ENCODE data around the gene ARHGAP45.
"Not testable (repeated sequence)": the region's sequence is repeated elsewhere in the genome, so short reads cannot be mapped to it uniquely, and the experiment has no call there.

The ARHGAP45 gene

GRCh38 chr19:1118999-1119398 is 52.0 kb downstream of the ARHGAP45 start:
- DNase-seq (ENCODE audit: low spot score) = no peak

DNA sequence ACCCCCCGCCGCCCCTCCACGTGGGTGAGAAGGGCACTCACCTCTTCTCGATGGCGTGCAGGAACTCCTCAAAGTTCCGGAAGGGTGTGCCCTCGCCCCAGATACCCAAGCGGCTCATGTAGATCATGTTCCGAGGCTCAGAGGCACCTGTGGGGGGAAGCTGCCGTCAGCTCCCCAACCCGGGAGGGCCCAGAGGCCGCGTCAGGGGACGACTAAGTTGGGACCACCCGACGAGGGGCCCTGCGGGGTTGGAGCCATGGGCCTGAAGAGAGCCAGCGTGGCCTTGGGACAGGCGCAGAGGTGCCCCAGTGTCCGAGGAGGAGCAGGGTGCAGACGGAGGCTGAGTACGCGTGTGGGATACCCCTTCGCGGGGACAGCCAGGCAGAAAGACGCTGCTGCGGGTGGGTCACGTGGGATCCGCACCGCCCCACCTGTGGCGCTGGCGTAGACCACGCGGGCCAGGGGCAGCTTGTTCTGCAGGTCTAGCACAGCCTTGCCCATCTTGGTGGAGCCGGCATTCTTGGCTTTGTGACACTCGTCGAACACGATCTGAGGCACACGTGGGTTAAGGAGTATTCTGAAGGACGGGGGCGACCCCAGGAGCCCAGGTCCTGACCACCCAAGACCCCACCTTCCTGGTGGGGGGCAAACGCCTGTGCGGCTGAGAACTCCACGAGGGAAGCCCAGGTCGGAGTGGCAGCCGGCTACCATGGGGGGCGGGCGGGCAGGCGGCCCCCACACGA is 52.7 kb downstream of the ARHGAP45 start:
- no peak for DNase-seq (ENCODE audit: low spot score)

- no peak for DNase-seq (ENCODE audit: low spot score)
These were observed 54.4 kb downstream of the ARHGAP45 start for GRCh38 chr19:1121395-1121794.

DNA sequence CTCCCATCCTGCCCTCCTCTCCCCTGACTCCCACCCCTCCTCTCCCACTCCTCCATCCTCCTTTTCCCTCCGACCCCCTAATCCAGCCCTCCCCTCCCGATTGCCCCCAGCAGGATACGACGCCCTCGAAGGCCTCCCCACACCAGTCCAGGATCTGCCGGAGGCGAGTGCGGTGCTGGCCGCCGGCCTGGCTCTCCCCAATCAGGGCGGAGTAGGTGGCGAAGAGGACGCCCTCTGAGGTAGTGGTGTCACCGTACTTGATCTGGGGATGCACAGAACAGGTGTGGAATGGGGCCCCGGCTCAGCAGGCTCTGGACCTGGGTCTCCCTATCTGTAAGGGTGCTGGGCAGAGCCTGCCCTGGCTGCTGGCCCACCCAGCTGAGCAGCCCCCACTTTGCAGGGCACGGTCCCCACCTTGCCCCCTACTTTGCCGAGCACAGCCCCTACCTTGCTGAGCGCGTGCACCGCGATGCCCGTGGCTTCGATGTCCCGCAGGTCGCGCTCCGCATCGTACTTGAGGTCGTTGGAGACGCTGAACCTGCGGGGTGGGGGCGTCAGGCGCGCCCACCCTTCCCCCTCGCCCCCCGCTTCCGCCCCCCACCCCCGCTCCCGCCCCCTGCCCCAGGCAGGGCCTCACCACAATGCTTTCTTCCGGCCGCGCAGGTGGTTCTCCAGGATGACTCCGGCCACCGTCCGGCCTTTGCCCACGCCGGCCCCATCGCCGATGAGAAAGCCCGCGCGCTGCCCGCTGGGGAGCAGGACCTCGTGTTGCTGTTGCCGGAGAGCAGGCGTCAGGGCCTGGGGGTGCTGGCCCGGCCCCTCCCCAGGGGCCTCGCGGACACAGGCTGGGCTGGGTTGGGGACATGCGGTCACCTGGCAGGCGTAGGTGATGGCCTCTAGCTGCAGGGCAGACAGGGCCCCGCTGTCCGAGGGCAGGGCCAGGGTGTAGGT is 55.3 kb downstream of the ARHGAP45 start:
- DNase-seq (ENCODE audit: low spot score) = no peak

DNA sequence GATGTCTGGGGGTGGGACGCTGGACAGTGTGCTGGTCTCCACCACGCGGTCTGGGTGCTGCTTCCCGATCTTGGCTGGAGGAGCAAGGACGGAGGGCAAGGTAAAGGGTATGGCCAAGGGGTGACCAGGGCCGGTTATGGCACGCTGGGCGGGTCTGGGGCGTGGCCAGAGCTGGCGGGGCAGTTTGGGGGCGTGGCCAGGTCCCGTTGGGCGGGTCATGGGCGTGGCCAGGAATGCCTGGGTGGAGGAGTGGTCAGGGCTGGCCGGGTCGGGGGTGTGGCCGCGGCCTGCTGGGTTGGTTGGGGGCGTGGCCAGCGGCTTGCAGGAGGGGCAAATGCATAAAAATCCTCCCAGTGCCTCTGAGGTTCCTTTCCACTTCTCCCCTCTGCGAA is 56.0 kb downstream of the ARHGAP45 start:
- peak; percentile 74 for DNase-seq (ENCODE audit: low spot score)

GRCh38 chr19:1123381-1123780 is 56.4 kb downstream of the ARHGAP45 start:
- no peak for DNase-seq (ENCODE audit: low spot score)

DNA sequence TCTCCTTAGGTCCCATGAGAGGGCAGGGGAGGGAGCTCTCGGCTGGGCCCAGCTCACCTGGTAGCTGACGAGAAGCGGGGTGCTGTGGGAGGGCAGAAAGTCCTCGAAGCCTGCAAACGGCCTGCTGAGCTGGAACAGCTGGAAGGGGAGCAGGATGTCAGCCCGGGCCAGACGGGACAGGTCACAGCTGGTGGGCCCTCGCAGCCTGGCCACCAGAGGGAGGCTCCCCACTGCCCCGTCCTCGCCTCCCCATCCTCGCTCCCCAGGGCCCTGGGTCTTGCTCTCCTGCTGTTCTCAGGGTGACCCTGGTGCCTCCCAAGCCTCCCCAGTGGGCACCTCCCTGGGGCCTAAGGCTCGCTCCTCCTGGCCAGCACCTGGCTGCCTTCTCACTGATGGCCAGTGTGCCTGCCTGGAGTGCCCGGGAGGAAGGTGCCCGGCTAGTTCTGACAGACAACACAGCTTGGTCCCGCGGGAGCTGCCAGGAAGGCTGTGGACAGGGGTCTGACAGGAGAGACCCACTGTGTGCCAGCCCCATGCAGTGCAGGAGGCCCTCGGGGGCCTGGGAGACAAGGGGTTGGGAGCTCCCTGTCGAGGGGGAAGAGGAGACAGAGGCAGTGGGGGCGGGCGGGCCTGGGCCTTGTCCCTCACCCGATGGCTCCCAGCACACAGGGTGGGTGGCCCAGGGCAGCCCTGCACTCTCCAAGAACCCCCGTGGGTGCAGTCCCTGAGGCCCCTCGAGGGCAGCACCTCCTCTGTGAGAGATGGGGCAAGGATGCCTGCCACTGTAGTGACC is 57.1 kb downstream of the ARHGAP45 start:
- no peak for DNase-seq (ENCODE audit: low spot score)

DNA sequence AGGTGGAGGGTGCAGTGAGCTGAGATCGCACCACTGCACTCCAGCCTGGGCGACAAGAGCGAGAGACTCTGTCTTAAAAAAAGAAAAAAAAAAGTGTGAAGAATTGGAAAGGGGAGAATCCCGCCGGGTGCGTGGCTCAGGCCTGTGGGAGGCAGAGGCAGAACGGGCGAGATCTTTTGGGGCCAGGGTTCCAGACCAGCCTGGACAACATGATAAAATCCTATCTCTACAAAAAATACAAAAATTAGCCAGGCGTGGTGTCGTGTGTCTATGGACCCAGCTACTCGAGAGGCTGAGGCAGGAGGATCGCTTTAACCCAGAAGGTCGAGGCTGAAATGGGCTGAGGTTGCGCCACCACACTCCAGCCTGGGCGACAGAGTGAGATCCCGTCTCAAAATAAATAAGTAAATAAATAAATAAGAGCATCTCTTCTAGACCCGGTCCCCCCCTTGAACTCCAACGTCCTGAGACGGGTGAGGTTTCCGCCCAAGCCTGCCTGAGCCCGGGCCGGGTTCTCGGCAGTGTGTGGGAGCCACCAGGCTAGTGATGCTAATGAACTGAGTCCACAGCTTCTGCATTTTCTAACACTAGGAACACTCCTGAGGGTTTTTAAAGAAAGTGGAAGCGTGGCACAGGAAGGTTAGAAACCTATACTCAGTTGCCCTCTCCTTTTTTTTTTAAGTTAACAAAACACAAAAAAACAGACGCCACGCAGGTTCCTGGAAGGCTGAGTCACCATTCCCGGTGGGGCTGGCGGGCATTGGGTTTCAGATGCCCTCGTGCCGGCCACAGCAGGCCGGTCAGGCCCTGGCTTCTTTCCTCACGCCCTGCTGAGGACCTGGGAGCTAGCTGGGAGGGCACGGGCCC is 58.9 kb downstream of the ARHGAP45 start:
- no peak for DNase-seq (ENCODE audit: low spot score)

DNA sequence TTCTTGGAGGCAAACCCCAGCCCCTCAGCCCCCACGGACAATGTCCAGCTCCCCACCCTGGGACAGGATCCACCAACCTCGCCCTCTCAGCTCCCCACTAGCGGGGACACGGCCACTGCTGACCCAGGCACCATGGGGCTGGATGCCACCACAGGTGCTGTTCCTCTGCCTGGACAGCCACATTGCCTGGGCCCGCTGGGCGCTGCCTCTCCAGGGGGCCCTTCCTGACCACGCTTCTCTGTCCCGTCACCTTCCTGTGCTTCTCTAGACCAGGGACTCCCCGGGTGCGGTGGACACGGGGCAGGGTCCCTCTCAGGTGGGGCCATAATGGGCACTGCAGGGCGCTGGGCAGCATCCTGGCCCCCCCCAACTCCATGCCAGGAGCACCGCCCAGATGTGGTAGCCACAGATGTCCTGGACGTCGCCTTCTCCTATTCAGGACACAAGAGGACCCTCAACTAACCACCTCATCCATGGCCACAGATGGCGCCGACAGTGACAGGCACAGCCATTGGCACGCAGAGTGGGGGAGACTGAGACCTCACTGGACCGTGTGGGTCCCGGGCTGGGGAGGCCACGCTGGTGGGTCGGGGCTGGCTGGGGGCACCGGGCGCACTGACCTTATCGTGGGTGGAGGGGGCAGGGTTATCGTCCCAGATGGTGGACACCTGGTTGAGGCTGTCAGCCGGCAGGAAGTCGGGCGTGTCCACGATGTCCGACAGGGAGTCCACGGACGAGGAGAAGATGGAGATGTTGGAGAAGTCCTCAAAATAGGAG is 60.2 kb downstream of the ARHGAP45 start:
- DNase-seq (ENCODE audit: low spot score) = no peak

DNA sequence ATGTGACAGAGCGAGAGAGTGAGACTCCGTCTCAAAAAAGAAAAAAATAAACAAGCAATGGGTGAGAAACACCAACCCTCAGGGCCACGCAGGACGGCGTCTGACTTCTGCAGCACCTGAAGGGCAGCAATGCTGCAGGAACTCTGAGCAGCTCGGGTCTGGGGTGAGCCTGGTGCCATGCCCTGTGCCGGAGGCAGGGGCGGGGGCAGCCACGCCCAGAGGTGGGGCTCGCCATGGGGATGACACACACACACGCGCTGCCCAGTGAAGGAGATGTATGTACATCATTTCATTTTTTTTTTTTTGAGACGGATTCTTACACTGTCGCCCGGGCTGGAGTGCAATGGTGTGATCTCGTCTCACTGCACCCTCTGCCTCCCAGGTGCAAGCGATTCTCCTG is 61.1 kb downstream of the ARHGAP45 start:
- DNase-seq (ENCODE audit: low spot score) = no peak

DNA sequence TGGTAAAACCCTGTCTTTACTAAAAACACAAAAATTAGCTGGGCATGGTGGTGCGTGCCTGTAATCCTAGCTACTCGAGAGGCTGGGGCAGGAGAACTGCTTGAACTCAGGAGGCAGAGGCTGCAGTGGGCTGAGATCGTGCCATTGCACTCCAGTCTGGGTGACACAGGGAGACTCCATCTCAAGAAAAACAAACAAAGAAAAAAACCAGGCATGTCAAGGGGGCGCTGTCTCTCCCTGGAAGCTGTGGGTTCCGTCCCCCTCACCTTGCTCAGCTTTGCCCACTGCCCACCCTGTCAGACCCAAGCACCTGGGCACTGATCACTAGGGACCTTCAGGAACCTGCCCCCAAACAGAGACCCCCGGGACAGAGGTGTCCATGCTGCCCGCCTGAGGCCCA is 62.1 kb downstream of the ARHGAP45 start:
- not testable (repeated sequence) for DNase-seq (ENCODE audit: low spot score)

DNA sequence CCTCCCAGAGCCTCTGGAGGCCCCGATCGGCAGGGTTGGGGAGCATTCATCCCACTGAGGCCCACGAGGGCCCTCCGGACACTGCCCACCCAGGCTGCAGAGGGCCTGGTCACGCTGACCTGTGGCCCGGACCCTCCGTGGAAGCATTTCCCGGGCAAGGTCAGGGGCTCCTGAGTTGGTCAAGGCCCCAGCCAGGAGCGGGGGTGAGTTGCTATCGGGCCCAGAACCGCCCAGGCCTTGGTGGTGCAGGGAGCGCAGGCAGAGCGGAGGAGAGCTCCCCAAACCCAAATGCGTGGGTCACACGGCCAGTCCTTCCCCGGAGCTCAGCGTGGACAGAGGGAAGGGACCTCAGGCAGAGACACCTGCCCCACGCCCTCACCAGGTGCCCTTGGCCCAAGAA is 62.6 kb downstream of the ARHGAP45 start:
- DNase-seq (ENCODE audit: low spot score) = no peak

GRCh38 chr19:1130771-1131717 is 64.1 kb downstream of the ARHGAP45 start:
- DNase-seq (ENCODE audit: low spot score) = peak; percentile 29

DNA sequence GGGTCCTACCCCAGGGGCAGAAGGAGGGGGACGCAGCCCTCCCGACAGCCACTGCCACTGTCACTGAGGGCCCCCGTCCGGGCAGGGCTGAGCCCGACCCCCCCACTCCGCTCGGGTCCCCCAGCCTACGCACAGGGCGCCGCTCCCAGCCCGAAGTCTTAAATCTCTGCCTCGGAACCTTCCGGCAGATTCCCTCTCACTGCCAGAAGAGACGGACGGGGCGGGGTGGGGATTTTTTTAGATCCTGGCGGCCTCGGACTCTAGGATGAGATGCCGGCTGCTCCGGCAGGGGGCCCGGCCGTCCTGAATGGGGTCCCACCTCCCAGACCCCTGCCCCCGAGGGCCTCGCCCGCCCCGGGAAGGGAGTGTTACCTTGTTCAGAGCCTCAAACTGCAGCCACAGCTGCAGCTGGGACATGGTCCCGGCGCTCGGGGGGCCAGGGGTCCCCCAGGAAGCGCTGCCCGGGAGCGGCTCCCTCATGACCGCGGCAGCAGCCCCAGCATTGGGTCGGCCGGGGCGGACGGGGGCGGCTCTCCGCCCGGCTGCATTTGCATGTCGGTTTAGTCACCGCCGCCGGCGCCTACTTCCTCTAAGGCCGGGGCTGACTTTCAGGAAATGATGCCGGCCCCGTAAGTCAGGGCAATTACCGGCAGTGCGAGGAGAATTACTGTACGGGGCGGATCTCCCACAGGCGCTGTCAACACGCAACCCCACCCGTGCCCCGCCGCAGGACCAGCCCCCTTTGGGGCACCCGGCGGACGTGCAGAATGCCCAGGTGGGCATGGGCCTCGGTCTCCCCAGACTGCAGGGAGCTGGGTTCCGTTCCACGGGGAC is 65.0 kb downstream of the ARHGAP45 start:
- peak; percentile 81 for DNase-seq (ENCODE audit: low spot score)

- no peak for DNase-seq (ENCODE audit: low spot score)
These were observed 65.8 kb downstream of the ARHGAP45 start for GRCh38 chr19:1132552-1133383.

DNA sequence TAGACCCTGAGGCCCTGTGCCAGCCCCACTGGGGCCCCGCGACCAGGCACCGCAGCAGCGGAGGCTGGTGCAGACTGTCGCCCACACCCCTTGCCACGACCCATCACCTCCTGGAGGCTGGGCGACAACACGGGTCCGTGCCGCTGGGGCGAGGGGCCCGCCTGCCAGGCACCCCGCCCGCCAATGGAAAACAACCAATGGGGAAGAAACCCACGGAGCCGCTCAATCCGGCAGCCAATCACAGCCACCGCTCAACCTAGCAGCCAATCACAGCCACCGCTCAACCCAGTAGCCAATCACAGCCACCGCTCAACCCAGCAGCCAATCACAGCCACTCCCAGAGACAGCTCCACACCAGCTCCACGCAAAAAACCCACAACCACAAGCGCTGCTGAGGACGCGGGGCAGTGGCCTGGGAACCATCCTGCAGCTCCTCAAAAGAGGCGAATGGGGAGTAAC is 66.5 kb downstream of the ARHGAP45 start:
- peak; percentile 95 for DNase-seq (ENCODE audit: low spot score)

GRCh38 chr19:1134431-1134830 is 67.5 kb downstream of the ARHGAP45 start:
- no peak for DNase-seq (ENCODE audit: low spot score)
